Measurements from ENCODE around the gene GNA14.

Gene GNA14

GRCh38 chr9:77516781-77517180 lies 131.3 kb downstream of the GNA14 start:
- H4K20me1 ChIP-seq (ENCODE audit: insufficient read depth): no peaks in the 10 kb centered on the region
- H3K27ac ChIP-seq: no peak overlapping the region
- H3K4me1 ChIP-seq (ENCODE audit: low read depth, poor library complexity, severe bottlenecking): no peaks in the 10 kb centered on the region
- no peaks in the 10 kb centered on the region for H3K27me3 ChIP-seq (ENCODE audit: insufficient read depth, low read depth)
- H3K9ac ChIP-seq: no peak overlapping the region
- no peaks in the 10 kb centered on the region for H3K36me3 ChIP-seq (ENCODE audit: insufficient read depth)
- no peak overlapping the region for H3K4me3 ChIP-seq (IDR thresholded peaks at IDR 0.05; ENCODE audit: insufficient read depth, low read depth, low read length)
- TF ChIP-seq CTCF (conservative IDR thresholded peaks at IDR 0.05; ENCODE audit: low read depth, low read length): no peak
- no peak overlapping the region for H3K4me2 ChIP-seq
- H2AFZ ChIP-seq (ENCODE audit: low read depth): no peak overlapping the region
- H3K79me2 ChIP-seq (ENCODE audit: insufficient read depth, low read depth): no peaks in the 10 kb centered on the region

GRCh38 chr9:77514886-77515711 lies 133.0 kb downstream of the GNA14 start:
- Histone ChIP-seq H3K4me3 (IDR thresholded peaks at IDR 0.05; ENCODE audit: insufficient read depth, low read depth, low read length) (no peak overlapping the region), H3K36me3 (ENCODE audit: insufficient read depth) (no peaks in the 10 kb centered on the region), H4K20me1 (ENCODE audit: insufficient read depth) (no peaks in the 10 kb centered on the region), H3K27me3 (ENCODE audit: insufficient read depth, low read depth) (no peaks in the 10 kb centered on the region), H3K4me1 (ENCODE audit: low read depth, poor library complexity, severe bottlenecking) (no peaks in the 10 kb centered on the region), H3K9ac (no peak overlapping the region), H2AFZ (ENCODE audit: low read depth) (no peak overlapping the region), H3K79me2 (ENCODE audit: insufficient read depth, low read depth) (no peaks in the 10 kb centered on the region), H3K27ac (no peak overlapping the region), H3K4me2 (no peak overlapping the region)
- TF ChIP-seq CTCF (conservative IDR thresholded peaks at IDR 0.05; ENCODE audit: low read depth, low read length): no peak

GRCh38 chr9:77513457-77513856 lies 134.7 kb downstream of the GNA14 start:
- no peak for TF ChIP-seq CTCF (conservative IDR thresholded peaks at IDR 0.05; ENCODE audit: low read depth, low read length)
- Histone ChIP-seq H3K36me3 (ENCODE audit: insufficient read depth) (no peaks in the 10 kb centered on the region), H3K4me3 (IDR thresholded peaks at IDR 0.05; ENCODE audit: insufficient read depth, low read depth, low read length) (no peak overlapping the region), H3K4me2 (no peak overlapping the region), H3K27me3 (ENCODE audit: insufficient read depth, low read depth) (no peaks in the 10 kb centered on the region), H2AFZ (ENCODE audit: low read depth) (no peak overlapping the region), H3K27ac (no peak overlapping the region), H4K20me1 (ENCODE audit: insufficient read depth) (no peaks in the 10 kb centered on the region), H3K4me1 (ENCODE audit: low read depth, poor library complexity, severe bottlenecking) (no peaks in the 10 kb centered on the region), H3K9ac (no peak overlapping the region), H3K79me2 (ENCODE audit: insufficient read depth, low read depth) (no peaks in the 10 kb centered on the region)

- H3K27ac ChIP-seq: no peak overlapping the region
Measured at GRCh38 chr9:77512876-77513275, 135.2 kb downstream of the GNA14 start.

More at GRCh38 chr9:77512876-77513275, 135.2 kb downstream of the GNA14 start:
- Histone ChIP-seq H2AFZ (ENCODE audit: low read depth) (no peak overlapping the region), H3K79me2 (ENCODE audit: insufficient read depth, low read depth) (no peaks in the 10 kb centered on the region), H3K4me2 (no peak overlapping the region), H3K4me3 (IDR thresholded peaks at IDR 0.05; ENCODE audit: insufficient read depth, low read depth, low read length) (no peak overlapping the region), H3K27me3 (ENCODE audit: insufficient read depth, low read depth) (no peaks in the 10 kb centered on the region), H3K9ac (no peak overlapping the region), H4K20me1 (ENCODE audit: insufficient read depth) (no peaks in the 10 kb centered on the region), H3K36me3 (ENCODE audit: insufficient read depth) (no peaks in the 10 kb centered on the region), H3K4me1 (ENCODE audit: low read depth, poor library complexity, severe bottlenecking) (no peaks in the 10 kb centered on the region)
- no peak for TF ChIP-seq CTCF (conservative IDR thresholded peaks at IDR 0.05; ENCODE audit: low read depth, low read length)
